GM21381 (cell line): ENCODE data around the gene SDF4.

Experiments
- ATAC-seq: cut with Tn5 transposase; IDR thresholded peaks from one replicate; pipeline ENCODE4 v1.9.1; 2021; ENCODE audit warnings: mild to moderate bottlenecking, moderate library complexity; ENCODE audit not compliant: unreplicated experiment

SDF4 gene

DNA sequence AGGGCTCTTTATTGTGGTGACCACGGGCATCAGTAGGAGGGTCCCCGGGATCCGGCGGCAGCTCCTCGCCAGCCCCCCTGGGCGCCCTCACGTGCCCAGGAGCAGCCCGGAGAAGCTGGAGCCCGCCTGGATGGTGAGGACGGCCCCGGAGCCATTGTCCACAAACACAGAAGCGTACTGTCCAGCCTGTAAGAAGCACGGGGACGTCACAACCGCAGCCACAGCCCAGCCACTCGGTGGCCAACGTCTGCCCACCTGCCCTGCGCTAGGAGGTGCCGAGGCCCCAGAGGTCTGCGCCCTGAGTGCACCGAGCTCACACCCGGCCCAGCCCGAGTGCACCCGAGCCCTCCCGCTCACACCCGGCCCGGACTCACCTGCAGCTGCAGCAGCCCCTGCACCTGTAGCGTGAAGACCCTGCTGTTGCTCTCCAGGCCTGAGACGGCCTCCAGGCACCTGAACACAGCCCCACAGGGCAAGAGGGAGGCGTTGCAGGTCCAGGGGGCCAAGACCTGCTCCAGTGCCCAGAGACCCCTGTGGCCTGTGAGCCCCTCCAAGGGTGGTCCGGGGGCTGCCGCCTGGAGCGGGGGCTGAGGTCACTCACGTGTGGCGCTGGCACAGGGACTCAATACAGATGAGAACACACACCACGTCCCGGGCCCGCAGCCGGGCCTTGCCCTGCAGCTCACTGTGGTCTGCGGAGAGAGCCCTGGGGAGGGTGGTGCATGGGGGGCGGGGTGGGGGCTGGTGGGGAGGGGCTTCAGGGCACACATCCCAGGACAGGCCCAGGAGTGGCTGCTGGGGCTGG, 10.9 kb upstream of the SDF4 start:
- ATAC-seq, result no peak

DNA sequence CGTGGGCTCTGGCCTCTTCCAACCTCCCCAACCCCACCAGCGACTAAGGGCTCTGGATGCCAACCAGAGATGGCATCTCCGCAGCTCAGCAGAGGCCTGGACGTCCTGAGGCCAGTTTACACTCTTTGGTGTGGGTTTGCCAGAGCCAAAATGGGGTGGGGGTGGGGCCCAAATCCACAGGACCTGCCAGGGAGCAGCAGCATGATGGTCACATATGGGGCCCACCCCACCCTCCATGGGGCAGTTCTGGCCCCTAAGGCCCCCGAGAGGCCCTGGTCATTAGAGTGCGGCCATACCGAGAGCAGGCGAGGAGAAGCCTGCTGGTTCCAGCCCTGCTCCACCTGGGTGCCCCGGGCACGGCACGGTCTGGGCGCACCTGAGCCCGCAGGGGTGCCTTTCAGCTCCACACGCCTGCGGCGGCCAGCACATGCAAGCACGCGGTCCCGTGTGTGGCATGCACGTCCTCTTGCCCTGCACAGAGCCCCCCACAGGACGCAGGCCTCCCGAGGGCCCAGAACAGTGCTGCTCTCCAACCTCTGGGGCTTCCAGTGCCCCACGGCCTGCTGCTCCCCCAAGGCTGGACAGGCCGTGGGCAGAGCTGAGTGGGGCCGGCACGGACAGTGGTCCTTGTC, 9.9 kb upstream of the SDF4 start:
- ATAC-seq, result no peak

DNA sequence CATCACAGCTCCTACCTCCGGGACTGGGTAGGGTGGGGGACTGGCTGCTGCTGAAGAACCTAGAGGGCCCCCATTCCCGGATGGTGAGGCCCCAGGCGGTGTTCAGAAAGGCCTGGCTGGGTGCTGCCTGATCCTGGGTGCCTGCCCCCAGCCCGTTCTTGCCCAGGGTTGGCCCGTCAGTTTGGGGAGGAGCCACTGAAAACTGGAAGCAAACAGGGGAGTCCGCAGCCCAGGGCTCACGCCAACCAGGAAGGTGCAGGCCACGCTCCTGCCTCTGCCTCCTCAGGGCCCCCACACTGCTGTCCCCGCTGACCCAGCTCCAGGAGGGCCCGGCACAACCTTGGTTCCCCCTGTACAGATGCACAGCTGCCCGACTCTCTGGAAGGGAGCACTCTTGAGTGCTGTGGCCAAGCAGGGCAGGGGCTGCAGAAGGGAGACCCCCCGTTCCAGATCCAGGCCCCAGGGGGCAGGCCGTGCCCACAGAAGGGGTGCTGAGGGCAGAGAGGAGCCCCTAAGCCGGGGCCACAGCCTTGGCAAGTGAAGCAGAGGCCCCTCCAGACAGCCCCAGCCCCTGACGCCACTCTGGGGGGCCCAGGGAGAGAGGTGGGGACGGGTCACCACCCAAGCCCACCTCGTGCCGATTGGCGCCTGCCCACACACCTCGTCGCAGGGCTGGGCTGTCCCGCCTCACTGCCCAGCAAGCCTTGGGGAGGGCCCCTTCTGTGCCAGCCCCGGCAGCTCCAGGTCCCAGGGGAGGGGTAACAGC, 9.2 kb upstream of the SDF4 start:
- no peak for ATAC-seq

DNA sequence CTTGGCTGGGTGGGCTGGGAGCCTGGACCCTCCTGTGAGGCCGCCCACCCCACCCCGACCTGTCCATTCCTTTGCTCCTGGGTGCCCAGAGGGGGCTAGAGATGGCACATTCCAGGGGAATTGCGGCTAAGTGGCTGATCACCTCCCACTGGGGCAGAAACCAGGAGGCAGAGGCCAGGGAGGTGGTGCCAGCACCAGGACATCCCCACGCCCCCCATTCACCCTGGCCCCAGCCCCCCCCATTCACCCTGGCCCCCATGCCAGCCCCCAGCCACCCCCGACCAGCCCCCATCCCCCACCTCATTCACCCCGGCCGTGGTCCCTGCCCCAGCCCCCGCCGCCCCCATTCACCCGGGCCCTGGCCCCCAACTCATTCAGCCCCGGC, 8.5 kb upstream of the SDF4 start:
- no peak for ATAC-seq

DNA sequence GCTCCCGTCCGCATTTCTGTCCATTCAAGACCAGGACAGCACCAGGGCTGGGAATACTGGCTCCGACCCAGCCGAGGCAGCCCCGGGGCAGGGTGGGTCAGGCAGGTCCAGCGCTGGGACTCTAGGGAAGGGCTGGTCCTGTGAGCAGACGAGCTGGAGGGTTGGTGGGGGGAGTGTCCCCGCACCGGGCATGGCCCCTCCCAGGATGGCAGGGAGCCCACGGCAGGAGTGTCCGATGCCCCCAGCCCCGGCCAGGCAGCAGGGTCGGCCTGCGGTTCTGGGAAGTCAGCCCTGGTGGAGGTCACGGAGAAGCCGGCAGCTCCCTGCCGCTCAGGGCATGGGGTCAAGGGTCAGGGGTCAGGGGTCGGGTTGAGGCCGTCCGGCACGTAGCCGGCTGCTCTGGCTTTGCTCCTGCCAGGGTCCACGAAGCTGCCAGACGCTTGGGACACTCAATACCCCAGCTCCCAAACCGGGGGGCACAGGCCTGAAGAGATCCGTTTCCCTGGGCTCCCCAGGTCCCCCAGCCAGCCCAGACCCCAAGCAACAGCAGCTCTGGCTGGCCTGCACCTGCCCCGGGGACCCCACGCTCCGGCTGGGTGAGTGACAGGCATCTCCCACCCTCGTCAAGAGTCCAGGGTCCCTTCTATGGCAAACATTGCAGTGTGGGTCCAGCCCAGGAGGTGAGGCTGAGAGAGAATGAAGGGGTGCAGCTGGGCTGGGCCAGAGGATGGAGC, 8.0 kb upstream of the SDF4 start:
- ATAC-seq, result no peak

DNA sequence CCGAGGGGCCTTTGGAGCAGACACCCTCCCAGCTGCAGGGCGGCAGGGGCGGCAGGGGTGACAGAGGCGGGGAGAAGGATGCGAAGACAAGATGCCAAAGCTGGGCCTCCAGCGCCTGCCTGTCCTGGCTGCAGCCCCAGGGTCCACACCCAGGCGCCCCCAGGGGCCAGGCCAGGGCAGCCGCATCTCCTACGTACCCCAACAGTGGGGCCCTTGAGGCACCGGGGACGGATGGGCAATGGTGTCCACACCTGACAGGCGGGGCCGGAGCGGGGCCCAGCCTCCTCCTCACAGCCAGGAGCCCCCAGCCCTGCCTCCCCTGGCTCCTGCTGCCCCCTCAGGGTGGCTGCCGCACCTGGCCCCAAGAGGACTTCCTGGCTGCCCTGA, 7.4 kb upstream of the SDF4 start:
- ATAC-seq, result no peak

DNA sequence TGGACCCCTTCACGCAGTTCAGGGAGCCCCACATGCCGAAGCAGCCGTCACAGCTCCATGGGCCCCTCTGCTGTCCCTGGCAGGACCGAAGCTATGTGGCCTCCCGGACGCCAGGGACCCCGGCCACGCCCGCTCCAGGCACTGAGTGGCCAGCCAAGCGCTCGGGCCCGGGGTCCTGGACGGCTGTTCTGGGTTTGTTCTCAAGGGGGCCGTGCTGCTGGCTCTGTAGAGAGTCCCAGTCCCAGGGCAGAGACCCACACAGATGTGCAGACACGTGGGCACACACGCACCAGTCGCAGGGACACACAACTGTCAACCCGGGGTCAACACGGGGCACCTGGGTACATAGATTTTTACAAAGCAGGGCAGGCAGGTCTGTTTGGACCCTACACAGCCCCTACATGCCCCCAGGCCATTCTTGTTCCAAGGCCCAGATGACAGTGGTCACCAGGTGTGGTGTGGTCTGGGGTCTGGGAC, 6.9 kb upstream of the SDF4 start:
- ATAC-seq, result no peak

DNA sequence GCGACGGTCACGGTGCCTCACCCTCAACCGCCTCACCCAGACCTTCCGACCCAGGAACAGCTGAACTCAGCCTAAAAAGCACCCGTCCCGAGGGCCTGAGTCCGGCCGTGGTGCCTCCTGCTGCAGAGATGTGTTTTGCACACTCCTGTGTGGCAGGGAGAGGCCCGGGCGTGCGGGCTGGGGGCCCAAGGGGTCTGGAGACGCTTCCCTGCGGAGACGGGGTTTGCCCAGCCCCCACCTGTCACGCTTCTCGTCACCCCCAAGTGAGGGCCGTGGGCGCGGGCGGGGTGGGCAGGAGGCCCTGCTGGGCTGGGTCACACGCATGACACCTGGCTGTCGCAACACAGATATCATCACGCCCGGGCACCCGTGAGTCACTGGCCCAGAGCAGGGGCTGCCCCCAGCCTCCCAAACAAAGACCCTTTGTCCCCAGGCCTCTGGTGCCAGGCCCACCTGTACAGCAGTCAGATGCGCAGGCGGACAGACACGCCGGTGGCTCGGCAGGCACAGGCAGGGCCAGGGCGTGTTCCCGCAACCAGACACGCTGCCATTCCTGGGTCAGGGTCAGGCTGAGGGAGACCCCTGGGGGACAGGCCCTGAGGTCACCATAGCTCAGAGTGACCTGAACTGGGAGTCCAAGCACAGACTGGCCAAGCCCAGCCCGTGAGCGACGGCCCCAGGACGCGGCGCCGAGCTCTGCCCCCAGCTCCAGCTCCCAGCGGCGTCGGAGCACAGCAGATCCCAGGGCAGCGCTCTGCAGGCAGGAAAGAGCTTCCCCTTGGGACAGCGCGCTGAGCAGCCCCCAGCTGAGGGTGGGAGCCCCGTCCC, 6.3 kb upstream of the SDF4 start:
- ATAC-seq, result no peak

DNA sequence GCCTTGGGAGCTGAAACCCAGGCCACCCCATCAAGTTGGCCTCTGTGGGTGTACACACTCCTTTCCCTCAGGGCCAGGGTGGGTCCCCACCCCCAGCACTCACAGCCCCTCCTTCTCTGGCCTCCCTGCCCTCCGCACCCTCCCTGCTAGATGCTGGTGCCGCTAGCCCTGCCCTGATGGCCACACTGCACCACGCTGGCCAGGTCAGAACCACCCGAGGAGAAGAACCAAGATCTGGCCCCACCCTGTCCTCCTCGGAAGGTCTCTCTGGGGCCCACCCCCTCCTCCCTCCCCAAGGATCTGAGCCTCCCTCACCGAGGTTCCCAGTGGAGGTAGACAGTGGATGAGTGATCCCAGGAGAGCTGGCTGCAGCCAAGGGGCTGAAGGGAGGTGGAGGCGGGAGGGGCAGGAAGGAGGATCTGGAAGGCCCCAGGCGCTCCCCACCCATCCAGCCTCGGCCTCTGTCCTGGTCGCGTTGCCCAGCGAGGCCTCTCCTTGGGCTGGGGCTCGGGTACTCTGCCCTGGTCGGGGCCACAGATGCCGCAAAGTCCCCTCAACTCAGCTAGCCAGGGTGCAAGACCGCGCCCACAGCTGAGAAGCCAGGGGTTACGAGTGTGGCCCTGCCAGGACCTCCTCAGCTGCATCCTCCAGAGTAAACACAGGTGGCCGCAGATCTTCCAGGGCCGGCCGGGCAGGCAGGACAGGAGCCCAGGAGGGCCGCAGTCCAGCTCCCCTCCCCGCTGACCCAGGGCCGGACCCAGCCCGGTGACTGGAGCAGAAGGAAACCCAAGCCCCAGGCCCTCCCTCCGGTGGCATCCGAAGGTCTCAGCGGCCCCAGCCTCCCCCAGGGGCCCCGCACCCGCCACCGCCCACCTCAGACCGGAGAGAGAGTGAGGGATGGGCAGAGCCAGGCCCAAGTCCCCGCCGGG, 5.4 kb upstream of the SDF4 start:
- ATAC-seq, result no peak

DNA sequence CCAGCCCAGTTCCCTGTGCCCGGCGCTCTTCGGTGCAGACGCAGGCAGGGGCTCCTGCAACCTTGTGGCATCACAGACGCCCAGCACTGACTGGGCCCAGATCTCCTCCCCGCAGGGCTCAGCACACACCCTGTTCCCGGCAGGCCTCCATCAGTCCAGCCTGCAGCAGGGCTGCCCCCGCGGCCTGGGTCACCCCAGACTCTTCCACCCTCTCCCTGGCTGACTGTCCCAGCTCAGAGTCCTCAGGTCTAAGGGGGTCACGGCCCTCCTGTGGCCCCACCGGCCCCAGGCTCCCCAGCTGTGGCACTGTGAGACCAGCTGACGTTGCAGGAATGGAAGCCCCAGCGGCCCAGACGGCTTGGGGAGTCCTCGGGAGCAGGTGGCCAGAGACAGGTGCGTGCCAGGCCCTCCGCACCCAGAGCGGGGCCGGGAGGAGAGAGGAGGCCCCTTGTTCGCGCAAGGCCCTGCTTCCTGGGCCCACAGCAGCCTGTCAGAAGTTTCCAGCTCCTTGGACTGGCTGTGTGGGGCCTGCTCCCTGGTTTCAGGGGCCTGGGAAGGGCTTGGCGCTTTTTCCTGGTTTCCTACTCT, 4.5 kb upstream of the SDF4 start:
- ATAC-seq, result no peak

DNA sequence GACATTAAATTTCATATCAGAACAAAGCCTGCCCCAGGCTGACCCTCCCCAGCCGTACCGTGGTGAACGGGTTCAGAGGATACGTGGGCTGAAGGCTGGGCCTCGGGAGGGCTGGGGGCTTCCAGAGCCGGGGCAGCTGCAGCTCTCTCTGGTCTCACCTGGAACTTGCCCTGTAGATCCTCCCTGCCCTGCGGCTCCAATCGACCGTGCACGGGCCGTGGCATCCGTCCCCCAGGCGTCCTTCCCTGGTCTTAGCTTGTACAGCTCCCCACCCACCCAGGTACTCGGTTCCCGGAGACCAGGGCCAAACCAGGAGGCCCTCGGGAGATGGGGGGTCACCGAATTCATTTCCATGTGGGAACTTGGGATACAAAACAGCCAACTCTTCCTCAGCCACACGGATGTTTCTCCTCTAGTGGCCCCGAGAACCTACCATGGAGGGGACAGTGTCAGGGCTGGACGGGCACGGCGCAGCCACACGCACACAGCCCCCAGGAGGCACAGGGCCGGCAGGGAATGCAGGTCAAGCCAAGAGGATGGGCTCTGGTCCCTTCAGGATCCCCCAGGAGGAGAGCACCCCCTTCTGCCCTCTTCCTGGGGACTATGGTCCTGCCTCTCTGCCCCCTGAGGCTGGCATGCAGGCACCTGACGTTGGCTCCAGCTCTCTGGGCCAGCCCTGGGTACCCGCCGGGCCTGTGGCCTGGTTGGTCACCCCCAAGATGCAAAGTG, 3.4 kb upstream of the SDF4 start:
- no peak for ATAC-seq

DNA sequence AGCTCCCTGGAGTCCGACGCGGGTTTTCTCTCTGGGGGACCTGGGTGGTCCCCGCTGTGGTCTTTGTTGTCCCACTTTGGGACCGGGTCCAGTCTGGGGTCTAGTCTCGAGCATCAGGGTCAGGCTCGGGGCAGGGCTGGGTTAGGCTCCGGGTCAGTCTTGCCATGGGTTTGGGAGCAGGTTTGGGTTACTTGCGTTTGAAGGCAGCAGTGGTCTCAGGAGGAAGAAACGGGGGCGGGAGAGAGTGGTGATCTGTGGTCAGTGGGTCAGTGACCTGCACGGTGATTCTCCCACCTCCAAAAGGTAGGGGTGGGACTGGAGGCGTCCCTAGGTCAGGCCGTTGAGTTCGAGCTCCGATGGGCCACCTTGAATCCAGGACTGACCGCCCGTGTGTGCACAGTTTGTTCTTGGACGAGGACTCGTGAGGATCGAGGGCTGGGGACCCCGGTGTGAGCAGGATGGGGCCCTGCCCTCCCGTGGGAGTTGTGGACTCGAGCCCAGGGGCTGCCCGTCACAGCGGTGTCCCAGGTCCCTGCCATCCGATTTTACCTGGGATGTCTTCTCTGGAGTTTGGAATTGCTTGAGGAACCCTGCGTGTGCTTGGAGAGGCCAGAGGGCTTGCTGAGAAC, 2.5 kb upstream of the SDF4 start:
- ATAC-seq, result no peak

DNA sequence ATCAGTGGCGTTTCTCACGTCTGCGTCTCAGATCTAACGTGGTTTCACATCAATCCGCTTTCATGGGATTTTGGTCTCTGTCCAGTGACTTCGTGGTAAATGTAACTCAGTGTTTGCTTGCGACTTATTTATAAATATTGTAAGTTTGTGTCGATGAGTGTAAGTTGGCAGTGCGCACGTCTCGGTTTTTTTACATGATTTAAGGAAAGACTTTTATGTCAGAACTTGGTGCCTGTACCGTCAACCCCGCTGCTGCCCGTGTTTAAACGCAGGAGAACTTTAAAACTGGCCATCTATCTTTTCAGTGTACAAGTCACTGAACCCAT, 1.7 kb upstream of the SDF4 start:
- ATAC-seq, result no peak

DNA sequence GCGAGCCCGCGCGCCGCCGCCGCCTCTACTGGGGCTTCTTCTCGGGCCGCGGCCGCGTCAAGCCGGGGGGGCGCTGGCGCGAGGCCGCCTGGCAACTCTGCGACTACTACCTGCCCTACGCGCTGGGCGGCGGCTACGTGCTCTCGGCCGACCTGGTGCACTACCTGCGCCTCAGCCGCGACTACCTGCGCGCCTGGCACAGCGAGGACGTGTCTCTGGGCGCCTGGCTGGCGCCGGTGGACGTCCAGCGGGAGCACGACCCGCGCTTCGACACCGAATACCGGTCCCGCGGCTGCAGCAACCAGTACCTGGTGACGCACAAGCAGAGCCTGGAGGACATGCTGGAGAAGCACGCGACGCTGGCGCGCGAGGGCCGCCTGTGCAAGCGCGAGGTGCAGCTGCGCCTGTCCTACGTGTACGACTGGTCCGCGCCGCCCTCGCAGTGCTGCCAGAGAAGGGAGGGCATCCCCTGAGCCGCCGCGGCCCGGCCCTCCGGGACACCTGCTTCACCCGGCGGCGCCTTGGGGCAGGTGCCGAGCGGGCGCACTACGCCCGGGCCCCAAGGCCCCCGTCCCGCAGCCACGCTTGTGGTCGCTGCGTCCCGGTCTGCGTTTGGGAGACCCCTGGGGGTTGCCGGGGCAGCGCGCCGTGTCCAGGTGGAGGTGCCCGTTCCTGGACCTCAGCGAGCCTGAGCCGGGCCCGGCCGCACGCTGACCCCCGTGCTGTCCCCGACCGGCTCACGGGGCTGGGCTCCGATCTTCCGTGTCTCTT, 1.2 kb upstream of the SDF4 start:
- no peak for ATAC-seq

DNA sequence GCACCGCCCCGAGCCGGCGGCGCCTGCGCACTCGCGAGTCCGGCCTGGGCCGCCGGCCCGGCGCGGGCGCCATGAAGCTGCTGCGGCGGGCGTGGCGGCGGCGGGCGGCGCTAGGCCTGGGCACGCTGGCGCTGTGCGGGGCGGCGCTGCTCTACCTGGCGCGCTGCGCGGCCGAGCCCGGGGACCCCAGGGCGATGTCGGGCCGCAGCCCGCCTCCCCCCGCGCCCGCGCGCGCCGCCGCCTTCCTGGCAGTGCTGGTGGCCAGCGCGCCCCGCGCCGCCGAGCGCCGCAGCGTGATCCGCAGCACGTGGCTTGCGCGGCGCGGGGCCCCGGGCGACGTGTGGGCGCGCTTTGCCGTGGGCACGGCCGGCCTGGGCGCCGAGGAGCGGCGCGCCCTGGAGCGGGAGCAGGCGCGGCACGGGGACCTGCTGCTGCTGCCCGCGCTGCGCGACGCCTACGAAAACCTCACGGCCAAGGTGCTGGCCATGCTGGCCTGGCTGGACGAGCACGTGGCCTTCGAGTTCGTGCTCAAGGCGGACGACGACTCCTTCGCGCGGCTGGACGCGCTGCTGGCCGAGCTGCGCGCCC, 501 bp upstream of the SDF4 start, which contains the start of gene B3GALT6:
Gene B3GALT6, plus strand, starts transcription at position 30 of the 588 bp plus-strand sequence. Its CDS starts 42 bp downstream, at position 72.
- peak; percentile 2 for ATAC-seq

DNA sequence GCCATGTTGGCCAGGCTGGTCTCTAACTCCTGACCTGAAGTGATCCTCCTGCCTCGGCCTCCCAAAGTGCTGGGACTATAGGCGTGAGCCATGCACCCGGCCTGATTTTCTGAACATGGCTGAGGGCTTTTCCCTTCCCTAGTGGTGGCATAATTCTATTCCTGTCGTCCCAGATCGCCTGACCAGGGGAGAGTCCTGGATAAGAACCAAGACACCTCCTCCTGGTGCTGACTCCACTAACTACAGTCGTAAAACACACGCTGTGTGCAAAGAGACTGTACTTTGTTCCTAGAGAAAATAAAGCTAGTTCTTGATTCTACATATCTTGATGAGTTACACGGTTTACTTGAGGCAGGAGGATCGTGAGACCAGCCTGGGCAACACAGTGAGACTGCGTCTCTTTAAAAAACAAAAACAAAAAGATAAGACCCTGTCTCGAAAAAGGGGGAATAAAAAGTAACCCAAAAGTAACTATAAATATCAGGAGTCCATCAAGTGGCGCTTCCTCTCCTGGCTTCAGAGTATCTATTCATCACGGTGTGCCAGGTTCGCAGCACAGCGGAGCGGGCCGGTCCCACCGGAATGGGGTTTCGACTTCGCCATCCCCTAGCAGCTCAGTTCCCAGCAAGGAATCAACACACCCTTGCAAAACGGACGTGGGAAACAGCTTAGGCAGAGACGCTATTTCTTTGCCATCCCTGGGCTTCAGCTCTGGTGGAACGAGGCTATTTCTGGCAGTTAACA, 973 bp downstream of the SDF4 start:
- ATAC-seq, result no peak
